Spleen (tissue), 11 donors: ENCODE measurements around the gene OR2T29. TPM values are rescaled to one million over a fixed set of nuclear protein-coding genes. Genes with fewer than 3 reads are reported as not detected.
"Not testable (repeated sequence)": the region's sequence is repeated elsewhere in the genome, so short reads cannot be mapped to it uniquely, and the experiment has no call there.

Experiments used
- DNase-seq: peaks from one replicate; pipeline ENCODE4 v3.0.0-alpha.2; 2020
- H3K27ac ChIP-seq, 8 donors: fragments of 200-600 bp; sonication (generic) in 7 of 8; 1 replicate in 4 of 8; 2 replicates in 4 of 8; pipeline versions ENCODE4 v1.5.0 to v1.8.0; 2016 to 2021; ENCODE audit warnings: inconsistent platforms in 4 of 8, mild to moderate bottlenecking in 4 of 8, moderate library complexity in 1 of 8
- H3K27me3 ChIP-seq, 7 donors: fragments of 200-600 bp; sonication (generic) in 6 of 7; replicated peaks in 1 of 7; 1 replicate in 4 of 7; 2 replicates in 3 of 7; pipeline versions ENCODE4 v1.5.0 to v1.8.0; 2016 to 2021; ENCODE audit warnings: inconsistent platforms in 3 of 7, mild to moderate bottlenecking in 1 of 7
- H3K36me3 ChIP-seq, 6 donors: fragments of 200-600 bp; sonication (generic) in 5 of 6; 1 replicate in 4 of 6; 2 replicates in 2 of 6; pipeline versions ENCODE4 v1.5.0 to v1.8.0; 2016 to 2021; ENCODE audit warnings: inconsistent platforms in 2 of 6
- H3K4me1 ChIP-seq, 6 donors: fragments of 200-600 bp; sonication (generic) in 5 of 6; 1 replicate in 3 of 6; 2 replicates in 3 of 6; pipeline versions ENCODE4 v1.5.0 to v1.8.0; 2016 to 2021; ENCODE audit warnings: inconsistent platforms in 3 of 6
- H3K4me3 ChIP-seq, 8 donors: fragments of 200-600 bp; sonication (generic) in 7 of 8; 1 replicate in 4 of 8; 2 replicates in 4 of 8; pipeline versions ENCODE4 v1.5.0 to v1.8.0; 2016 to 2021; ENCODE audit warnings: inconsistent platforms in 4 of 8, mild to moderate bottlenecking in 4 of 8, moderate library complexity in 2 of 8
- H3K9me3 ChIP-seq, 8 donors: fragments of 200-600 bp; sonication (generic) in 7 of 8; 1 replicate in 4 of 8; 2 replicates in 4 of 8; pipeline versions ENCODE4 v1.5.0 to v1.8.0; 2016 to 2021; ENCODE audit warnings: inconsistent platforms in 4 of 8
- CTCF ChIP-seq, 11 experiments: fragments of 200-600 bp in 7 of 11; fragments of 450-650 bp in 4 of 11; sonication (generic) in 4 of 11; IDR thresholded peaks in 8 of 11; conservative IDR thresholded peaks in 3 of 11; 1 replicate in 7 of 11; 2 replicates in 4 of 11; pipeline versions ENCODE4 v1.4.0 to v1.8.0; 2016 to 2021; ENCODE audit warnings: antibody characterized with exemption in 11 of 11, inconsistent platforms in 4 of 11, mild to moderate bottlenecking in 1 of 11
- POLR2A ChIP-seq, 3 donors: fragments of 450-650 bp; IDR thresholded peaks; one replicate each; pipeline ENCODE4 v1.5.1; 2017; ENCODE audit warnings: antibody characterized with exemption in 3 of 3, mild to moderate bottlenecking in 1 of 3
- POLR2AphosphoS5 ChIP-seq, 3 donors: sonication (generic); formaldehyde crosslinking; IDR thresholded peaks; one replicate each; pipeline ENCODE4 v1.5.1; 2017; ENCODE audit warnings: antibody characterized with exemption in 3 of 3
- WGBS, 5 donors: extraction: QIAGEN DNeasy Blood & Tissue Kit in 3 of 5; methylation state at CpG; one replicate each; pipeline versions ENCODE4 v1.1.5 to v1.1.7; 2013 to 2018; 5-methylcytosine and 5-hydroxymethylcytosine counted together
- intact Hi-C: fragments of 100-400 bp; cut with DNase I; formaldehyde crosslinking; loops from one replicate; pipeline ENCODE4 v1.15.0; 2023; ENCODE audit warnings: low total_unique reads
- polyA plus RNA-seq, 3 donors: library from polyadenylated mRNA; stranded (reverse); fragments of 200-250 nt; gene quantifications; one replicate each; pipeline ENCODE4 v1.2.1, GENCODE V29; 2013
- total RNA-seq, 7 donors: library from RNA; depleted of rRNA in 3 of 7; stranded (reverse); fragments of >200 nt in 3 of 7; fragmentation: NEBNext Ultra II Directional in 4 of 7; extraction: Animal tissue kit (Norgen Biotek cat#: 25700) in 4 of 7; gene quantifications; one replicate each; pipeline versions ENCODE4 v1.1.0 to v1.2.1, GENCODE V29; 2016 to 2021
- donor health status: healthy with polysubstance abuse.
- donor health status: DM: no; HTN: no; CAD: no; lungs with moderate emphysema.
- donor health status: DM: no; HTN: no; CAD: no.
- donor health status: Bipolar disorder and iron deficiency.
- donor health status: healthy.
- donor health status: DM: no; HTN: no; CAD: no.
- donor health status: DM: yes; HTN: yes; CAD: no.

Gene OR2T29
- total and polyA plus RNA-seq, 10 donors, result 0.07 to 1.0 (median 0.63) TPM; not detected in 2

- WGBS, 5 donors, result 78 to 94% (median 85%) methylated on average over 3 of the region's 3 CpGs
- TF ChIP-seq CTCF (IDR thresholded peaks at IDR 0.05 in 8 of 11, conservative IDR thresholded peaks at IDR 0.05 in 3 of 11), result no peak
Observed at GRCh38 chr1:248589334-248589733, 26.8 kb upstream of the OR2T29 start.

GRCh38 chr1:248585266-248585665, 22.7 kb upstream of the OR2T29 start:
- 82 to 90% (median 86%) methylated on average over 3 of the region's 3 CpGs for WGBS, 5 donors
- H3K4me3 ChIP-seq, result no peak overlapping the region
- TF ChIP-seq POLR2A (IDR thresholded peaks at IDR 0.05) (no peak), POLR2AphosphoS5 (IDR thresholded peaks at IDR 0.05) (no peak), CTCF (IDR thresholded peaks at IDR 0.05 in 8 of 11, conservative IDR thresholded peaks at IDR 0.05 in 3 of 11) (no peak)
- H3K36me3 ChIP-seq, result no peaks in the 10 kb centered on the region
- no peak for DNase-seq
- intact Hi-C loops, result no loop called here
- H3K27me3 ChIP-seq, result no peaks in the 10 kb centered on the region
- H3K27ac ChIP-seq, result no peak overlapping the region
- no peaks in the 10 kb centered on the region for H3K9me3 ChIP-seq
- H3K4me1 ChIP-seq, result no peaks in the 10 kb centered on the region

More at GRCh38 chr1:248589334-248589733, 26.8 kb upstream of the OR2T29 start:
- no peaks in the 10 kb centered on the region for H3K4me1 ChIP-seq
- H3K36me3 ChIP-seq, result no peaks in the 10 kb centered on the region
- H3K9me3 ChIP-seq, result no peaks in the 10 kb centered on the region
- H3K27ac ChIP-seq, result no peak overlapping the region
- no peak for DNase-seq
- H3K27me3 ChIP-seq, result no peaks in the 10 kb centered on the region
- intact Hi-C loops, result no loop called here
- H3K4me3 ChIP-seq, result no peak overlapping the region

- intact Hi-C loops, result no loop called here
- Histone ChIP-seq H3K27me3 (no peaks in the 10 kb centered on the region), H3K4me1 (no peaks in the 10 kb centered on the region), H3K9me3 (peaks cover 0 to 7% (median 0%) of the 10 kb centered on the region in 8 donors), H3K36me3 (no peaks in the 10 kb centered on the region), H3K27ac (no peak overlapping the region), H3K4me3 (no peak overlapping the region)
- no peak for DNase-seq
- WGBS, 5 donors, result 69 to 87% (median 73%) methylated on average over 9 of the region's 9 CpGs
- TF ChIP-seq POLR2A (IDR thresholded peaks at IDR 0.05), result no peak
- TF ChIP-seq POLR2AphosphoS5 (IDR thresholded peaks at IDR 0.05), result no peak
- no peak for TF ChIP-seq CTCF (IDR thresholded peaks at IDR 0.05 in 8 of 11, conservative IDR thresholded peaks at IDR 0.05 in 3 of 11)
Observed at GRCh38 chr1:248576260-248576980, 13.8 kb upstream of the OR2T29 start.

GRCh38 chr1:248574657-248575056, 12.1 kb upstream of the OR2T29 start, which contains the start of gene OR2T34:
Gene OR2T34 (minus strand): TSS chr1:248574757. CDS start chr1:248574757, 0 bp downstream.
- H3K36me3 ChIP-seq, DNase-seq, intact Hi-C loops, H3K27me3 ChIP-seq, H3K4me3 ChIP-seq, H3K4me1 ChIP-seq, H3K27ac ChIP-seq, H3K9me3 ChIP-seq: not testable (repeated sequence)
- 83 to 94% (median 89%) methylated on average over 3 of the region's 3 CpGs for WGBS, 5 donors

- intact Hi-C loops, DNase-seq: not testable (repeated sequence)
- 86 to 100% (median 88%) methylated on average over 2 to 6 of the region's 8 CpGs for WGBS, 5 donors
Observed at GRCh38 chr1:248573856-248574255, 11.3 kb upstream of the OR2T29 start.

GRCh38 chr1:248572049-248572448, 9.5 kb upstream of the OR2T29 start:
- intact Hi-C loops, H3K27ac ChIP-seq, H3K9me3 ChIP-seq, DNase-seq, H3K27me3 ChIP-seq, H3K36me3 ChIP-seq, H3K4me3 ChIP-seq, H3K4me1 ChIP-seq: not testable (repeated sequence)
- no CpG with 5 or more reads among the region's 1 CpG for WGBS, 5 donors

More at GRCh38 chr1:248573856-248574255, 11.3 kb upstream of the OR2T29 start:
- H3K9me3 ChIP-seq, H3K27me3 ChIP-seq, H3K36me3 ChIP-seq, H3K27ac ChIP-seq, H3K4me3 ChIP-seq, H3K4me1 ChIP-seq: not testable (repeated sequence)

- H3K4me3 ChIP-seq, H3K27me3 ChIP-seq, H3K4me1 ChIP-seq, intact Hi-C loops, H3K27ac ChIP-seq, DNase-seq, H3K9me3 ChIP-seq, H3K36me3 ChIP-seq: not testable (repeated sequence)
- WGBS, 5 donors, result 39 to 61% (median 54%) methylated on average over 3 of the region's 3 CpGs
Observed at GRCh38 chr1:248570811-248571210, 8.2 kb upstream of the OR2T29 start.

- H3K36me3 ChIP-seq, DNase-seq, H3K9me3 ChIP-seq, H3K27me3 ChIP-seq, H3K27ac ChIP-seq, intact Hi-C loops, H3K4me3 ChIP-seq, H3K4me1 ChIP-seq: not testable (repeated sequence)
- WGBS, 5 donors, result 22 to 58% (median 31%) methylated on average over 2 of the region's 2 CpGs
Observed at GRCh38 chr1:248569049-248569448, 6.5 kb upstream of the OR2T29 start.
